Right atrium auricular region (tissue), 2 donors: ENCODE measurements around the gene DRGX. TPM values are rescaled to one million over a fixed set of nuclear protein-coding genes. Genes with fewer than 3 reads are reported as not detected.

Source experiments
- DNase-seq: peaks from one replicate; pipeline ENCODE4 v3.0.0-alpha.2; 2019; ENCODE audit warnings: low spot score
- H3K27ac ChIP-seq, 2 donors: fragments of 200-600 bp; sonication (generic); 1 replicate in 1 of 2; 2 replicates in 1 of 2; pipeline ENCODE4 v1.5.1; 2016 to 2019
- H3K27me3 ChIP-seq, 2 donors: fragments of 200-600 bp; sonication (generic); one replicate each; pipeline versions ENCODE4 v1.5.1 to v1.6.0; 2017 to 2019
- H3K36me3 ChIP-seq: fragments of 200-600 bp; sonication (generic); one replicate; pipeline ENCODE4 v1.5.1; 2016
- H3K4me1 ChIP-seq, 2 donors: fragments of 200-600 bp; sonication (generic); one replicate each; pipeline versions ENCODE4 v1.5.1 to v1.6.0; 2017 to 2019
- H3K4me3 ChIP-seq, 2 donors: fragments of 200-600 bp; sonication (generic); 1 replicate in 1 of 2; 2 replicates in 1 of 2; pipeline ENCODE4 v1.5.1; 2017 to 2019; ENCODE audit warnings: mild to moderate bottlenecking in 1 of 2, moderate library complexity in 1 of 2
- H3K9me3 ChIP-seq, 2 donors: fragments of 200-600 bp; sonication (generic); one replicate each; pipeline ENCODE4 v1.5.1; 2019
- CTCF ChIP-seq, 2 donors: fragments of 200-600 bp; sonication (generic); IDR thresholded peaks; one replicate each; pipeline ENCODE4 v1.5.1; 2019; ENCODE audit warnings: antibody characterized with exemption in 2 of 2
- total RNA-seq, 2 donors: library from RNA; depleted of rRNA; stranded (reverse); fragments of >200 nt; gene quantifications; one replicate each; pipeline ENCODE4 v1.1.0, GENCODE V29; 2016

DRGX gene
- total RNA-seq, 2 donors from 2014 or later, result not detected

DNA sequence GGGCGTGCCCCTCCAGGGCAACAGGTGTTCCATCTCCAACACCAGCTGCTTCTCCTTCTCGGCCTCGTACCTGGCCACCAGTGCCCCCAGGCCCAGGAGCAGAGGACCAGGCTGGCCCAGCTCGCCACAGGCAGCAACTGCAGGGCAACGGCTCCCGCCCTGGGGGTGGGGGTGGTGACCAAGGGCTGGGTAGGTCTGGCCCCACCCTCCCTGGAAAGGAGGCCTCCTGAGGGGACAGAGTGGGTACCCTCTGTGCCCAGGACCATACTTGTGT lies 22.1 kb upstream of the DRGX start:
- H3K4me1 ChIP-seq, result no peaks in the 10 kb centered on the region
- H3K36me3 ChIP-seq, result no peaks in the 10 kb centered on the region
- no peaks in the 10 kb centered on the region for H3K9me3 ChIP-seq
- H3K27ac ChIP-seq, result no peak overlapping the region
- no peak for TF ChIP-seq CTCF (IDR thresholded peaks at IDR 0.05)
- no peak overlapping the region for H3K4me3 ChIP-seq
- DNase-seq, result no peak
- H3K27me3 ChIP-seq, result no peaks in the 10 kb centered on the region

- H3K4me3 ChIP-seq, result no peak overlapping the region
- H3K27ac ChIP-seq, result no peak overlapping the region
- no peaks in the 10 kb centered on the region for H3K36me3 ChIP-seq
- no peaks in the 10 kb centered on the region for H3K4me1 ChIP-seq
- no peak for DNase-seq
- no peaks in the 10 kb centered on the region for H3K9me3 ChIP-seq
- TF ChIP-seq CTCF (IDR thresholded peaks at IDR 0.05), result no peak
- H3K27me3 ChIP-seq, result no peaks in the 10 kb centered on the region
Measured at GRCh38 chr10:49417311-49418052, 21.6 kb upstream of the DRGX start.

DNA sequence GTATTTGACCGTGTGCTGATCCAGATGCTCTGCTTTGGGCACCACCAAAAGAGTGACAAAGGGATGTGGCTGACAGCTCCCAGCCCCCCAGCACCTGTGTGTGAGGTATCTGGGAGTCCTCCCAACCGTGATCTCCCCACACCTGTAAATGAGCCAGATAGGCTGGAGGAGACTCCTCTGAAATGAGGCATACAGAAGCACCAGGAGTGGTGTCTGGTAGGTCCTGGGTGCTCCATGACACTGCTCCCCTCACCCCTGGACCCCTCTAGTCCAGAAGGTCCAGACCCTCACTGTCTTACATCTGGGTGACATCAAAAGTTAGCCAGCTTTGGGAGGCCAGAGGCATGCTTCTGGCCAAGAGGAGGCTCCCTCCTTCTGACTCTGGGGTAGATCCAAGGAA lies 20.0 kb upstream of the DRGX start:
- Histone ChIP-seq H3K4me1 (peaks cover 0 to under 1% of the 10 kb centered on the region in 2 donors), H3K27ac (no peak overlapping the region), H3K36me3 (no peaks in the 10 kb centered on the region), H3K27me3 (no peaks in the 10 kb centered on the region), H3K9me3 (no peaks in the 10 kb centered on the region), H3K4me3 (no peak overlapping the region)
- no peak for DNase-seq
- TF ChIP-seq CTCF (IDR thresholded peaks at IDR 0.05), result no peak

DNA sequence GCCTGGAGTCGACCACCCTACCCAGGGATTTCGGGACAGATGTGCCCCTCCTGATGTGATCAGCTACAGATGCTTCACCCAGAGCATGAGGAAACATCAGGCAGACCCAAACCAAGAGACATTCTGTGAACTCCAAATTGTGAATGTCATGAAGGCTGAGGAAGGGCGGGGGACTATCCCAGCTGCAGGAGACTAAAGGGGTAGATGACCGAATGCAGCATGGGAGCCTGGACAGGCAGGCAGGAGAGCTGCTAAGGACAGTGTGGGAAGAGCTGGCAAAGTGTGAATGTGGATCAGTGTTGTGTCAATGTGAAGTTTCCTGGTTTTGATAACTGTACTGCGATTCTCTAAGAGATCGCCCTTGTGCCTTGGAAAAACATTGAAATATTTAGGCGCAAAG lies 19.2 kb upstream of the DRGX start:
- TF ChIP-seq CTCF (IDR thresholded peaks at IDR 0.05), result no peak
- Histone ChIP-seq H3K36me3 (no peaks in the 10 kb centered on the region), H3K4me1 (peaks cover 0 to 8% of the 10 kb centered on the region in 2 donors), H3K27ac (no peak overlapping the region), H3K4me3 (no peak overlapping the region), H3K9me3 (no peaks in the 10 kb centered on the region), H3K27me3 (no peaks in the 10 kb centered on the region)
- DNase-seq, result no peak

GRCh38 chr10:49414496-49414895 lies 18.6 kb upstream of the DRGX start:
- H3K4me3 ChIP-seq, result no peak overlapping the region
- no peaks in the 10 kb centered on the region for H3K27me3 ChIP-seq
- no peaks in the 10 kb centered on the region for H3K9me3 ChIP-seq
- H3K4me1 ChIP-seq, result peaks cover 0 to 12% of the 10 kb centered on the region in 2 donors
- DNase-seq, result no peak
- no peaks in the 10 kb centered on the region for H3K36me3 ChIP-seq
- TF ChIP-seq CTCF (IDR thresholded peaks at IDR 0.05), result no peak
- no peak overlapping the region for H3K27ac ChIP-seq

DNA sequence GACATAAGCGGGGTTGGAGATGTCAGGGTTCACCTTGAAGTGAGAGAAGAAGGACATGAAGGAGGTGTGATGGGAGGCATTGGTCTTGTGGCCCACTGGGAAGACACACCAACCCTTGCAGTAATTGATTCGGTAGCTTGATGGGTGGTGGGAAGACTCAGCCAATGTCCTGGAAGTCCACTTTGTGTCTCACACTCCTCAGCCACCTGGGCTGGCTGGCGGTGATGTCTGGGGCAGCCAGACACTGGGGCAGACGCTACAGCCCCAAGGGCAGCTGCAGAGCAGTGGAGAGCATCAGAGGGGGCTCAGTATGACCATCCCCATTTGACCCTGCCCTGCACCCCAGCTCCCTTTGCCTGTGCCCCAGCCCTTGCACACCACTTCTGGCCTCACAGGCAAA lies 16.7 kb upstream of the DRGX start:
- no peak overlapping the region for H3K27ac ChIP-seq
- no peaks in the 10 kb centered on the region for H3K27me3 ChIP-seq
- H3K4me1 ChIP-seq, result peaks cover 0 to 12% of the 10 kb centered on the region in 2 donors
- DNase-seq, result no peak
- no peaks in the 10 kb centered on the region for H3K9me3 ChIP-seq
- no peak overlapping the region for H3K4me3 ChIP-seq
- no peaks in the 10 kb centered on the region for H3K36me3 ChIP-seq
- TF ChIP-seq CTCF (IDR thresholded peaks at IDR 0.05), result no peak
